Esophagus squamous epithelium (tissue), 5 donors: ENCODE measurements around the gene PSMG3. TPM values are rescaled to one million over a fixed set of nuclear protein-coding genes. Genes with fewer than 3 reads are reported as not detected.

Experiments
- DNase-seq: peaks from one replicate; lab custom pipeline; 2025; lab: John Stamatoyannopoulos, UW
- H3K27ac ChIP-seq, 4 donors: fragments of 200-600 bp; sonication (generic); one replicate each; pipeline ENCODE4 v1.5.1; 2016 to 2019; ENCODE audit warnings: mild to moderate bottlenecking in 1 of 4
- H3K27me3 ChIP-seq, 4 donors: fragments of 200-600 bp; sonication (generic); 1 replicate in 3 of 4; 2 replicates in 1 of 4; pipeline versions ENCODE4 v1.5.1 to v1.6.0; 2017 to 2021; ENCODE audit warnings: antibody characterized with exemption in 1 of 4
- H3K36me3 ChIP-seq, 3 donors: fragments of 200-600 bp; sonication (generic); one replicate each; pipeline ENCODE4 v1.5.1; 2016 to 2019
- H3K4me1 ChIP-seq, 3 donors: fragments of 200-600 bp; sonication (generic); one replicate each; pipeline ENCODE4 v1.5.1; 2017 to 2019
- H3K4me3 ChIP-seq, 4 donors: fragments of 200-600 bp; sonication (generic); 1 replicate in 3 of 4; 2 replicates in 1 of 4; pipeline ENCODE4 v1.5.1; 2016 to 2019; ENCODE audit warnings: mild to moderate bottlenecking in 2 of 4, moderate library complexity in 1 of 4
- H3K9me3 ChIP-seq, 3 donors: fragments of 200-600 bp; sonication (generic); one replicate each; pipeline ENCODE4 v1.5.1; 2016 to 2019
- POLR2A ChIP-seq, 4 donors: fragments of 450-650 bp; IDR thresholded peaks; one replicate each; pipeline ENCODE4 v1.6.1; 2017; ENCODE audit warnings: antibody characterized with exemption in 4 of 4, mild to moderate bottlenecking in 4 of 4, moderate library complexity in 3 of 4
- WGBS, 2 donors: methylation state at CpG; one replicate each; pipeline ENCODE4 v1.1.5; 2018; 5-methylcytosine and 5-hydroxymethylcytosine counted together
- intact Hi-C: fragments of 100-400 bp; cut with DNase I; formaldehyde crosslinking; loops from one replicate; pipeline ENCODE4 v1.15.0; 2022
- total RNA-seq, 4 donors: library from RNA; depleted of rRNA; stranded (reverse); fragments of >200 nt; gene quantifications; one replicate each; pipeline ENCODE4 v1.1.0, GENCODE V29; 2016
- TF ChIP-seq, protein P1 (sequence below), 6 experiments: fragments of 450-650 bp in 4 of 6; fragments of 200-600 bp in 2 of 6; sonication (generic) in 2 of 6; IDR thresholded peaks; one replicate each; pipeline ENCODE4 v1.5.1; 2016 to 2019; ENCODE audit warnings: antibody characterized with exemption in 6 of 6, mild to moderate bottlenecking in 4 of 6, moderate library complexity in 4 of 6
- donor health status: DM: yes; HTN: yes; CAD: no.

PSMG3 gene
- total RNA-seq, 4 donors from 2014 or later = 44.5 to 63.6 (median 47.4) TPM

DNA sequence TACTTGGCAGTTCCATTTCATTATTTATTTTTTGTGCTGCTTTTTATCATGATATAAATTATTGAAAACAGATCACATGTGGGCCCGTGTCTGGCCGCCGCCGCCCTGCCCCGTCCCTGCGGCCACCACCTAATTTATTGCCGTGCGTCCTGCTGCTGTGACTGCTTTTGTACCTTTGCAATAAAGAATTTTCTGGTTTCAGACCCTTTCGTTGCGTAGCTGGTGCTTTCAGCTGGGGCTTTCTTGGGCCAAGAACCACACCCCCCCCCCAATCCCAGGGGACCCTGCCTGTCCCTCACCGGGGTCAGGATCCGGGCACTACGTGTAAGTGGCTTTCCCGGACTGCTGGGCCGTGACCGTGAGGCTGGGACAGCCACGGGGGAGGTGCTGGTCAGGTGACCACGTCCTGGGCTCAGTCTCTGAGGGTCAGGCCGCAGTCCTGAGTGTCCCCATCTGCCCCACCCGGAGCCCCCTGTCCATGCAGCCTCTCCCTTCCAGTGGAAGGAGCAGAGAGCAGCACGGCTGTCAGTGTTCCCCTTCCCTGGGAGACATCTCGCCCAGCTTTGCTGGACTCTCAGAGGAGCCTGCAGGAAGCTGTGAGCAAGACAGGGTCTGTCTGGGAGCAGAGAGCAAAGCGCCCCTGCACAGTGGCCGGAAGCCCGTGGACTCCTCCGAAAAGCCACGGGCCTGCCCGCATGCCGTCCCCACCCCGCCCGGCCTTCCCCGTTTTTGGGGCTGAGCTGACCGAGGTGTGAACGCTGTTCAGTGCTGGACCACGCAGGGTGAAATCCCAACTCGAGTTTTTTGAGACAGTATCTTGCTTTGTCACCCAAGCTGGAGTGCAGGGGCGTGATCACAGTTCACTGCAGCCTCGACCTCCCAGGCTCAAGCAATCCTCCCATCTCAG, 26.7 kb downstream of the PSMG3 start:
- TF ChIP-seq POLR2A (IDR thresholded peaks at IDR 0.05) = no peak
- TF ChIP-seq, protein P1, sequence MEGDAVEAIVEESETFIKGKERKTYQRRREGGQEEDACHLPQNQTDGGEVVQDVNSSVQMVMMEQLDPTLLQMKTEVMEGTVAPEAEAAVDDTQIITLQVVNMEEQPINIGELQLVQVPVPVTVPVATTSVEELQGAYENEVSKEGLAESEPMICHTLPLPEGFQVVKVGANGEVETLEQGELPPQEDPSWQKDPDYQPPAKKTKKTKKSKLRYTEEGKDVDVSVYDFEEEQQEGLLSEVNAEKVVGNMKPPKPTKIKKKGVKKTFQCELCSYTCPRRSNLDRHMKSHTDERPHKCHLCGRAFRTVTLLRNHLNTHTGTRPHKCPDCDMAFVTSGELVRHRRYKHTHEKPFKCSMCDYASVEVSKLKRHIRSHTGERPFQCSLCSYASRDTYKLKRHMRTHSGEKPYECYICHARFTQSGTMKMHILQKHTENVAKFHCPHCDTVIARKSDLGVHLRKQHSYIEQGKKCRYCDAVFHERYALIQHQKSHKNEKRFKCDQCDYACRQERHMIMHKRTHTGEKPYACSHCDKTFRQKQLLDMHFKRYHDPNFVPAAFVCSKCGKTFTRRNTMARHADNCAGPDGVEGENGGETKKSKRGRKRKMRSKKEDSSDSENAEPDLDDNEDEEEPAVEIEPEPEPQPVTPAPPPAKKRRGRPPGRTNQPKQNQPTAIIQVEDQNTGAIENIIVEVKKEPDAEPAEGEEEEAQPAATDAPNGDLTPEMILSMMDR (IDR thresholded peaks at IDR 0.05) = no peak
- Histone ChIP-seq H3K27ac (peak overlapping the region; percentile 16 to 71 (median 58)), H3K4me1 (peaks cover 21 to 49% (median 21%) of the 10 kb centered on the region in 3 donors), H3K36me3 (peaks cover 24 to 97% (median 27%) of the 10 kb centered on the region in 3 donors), H3K9me3 (no peaks in the 10 kb centered on the region), H3K4me3 (no peak overlapping the region), H3K27me3 (no peaks in the 10 kb centered on the region)
- no peak for DNase-seq
- 82 to 89% methylated on average over 12 to 16 of the region's 38 CpGs for WGBS, 2 donors
- intact Hi-C loops = no loop called here

DNA sequence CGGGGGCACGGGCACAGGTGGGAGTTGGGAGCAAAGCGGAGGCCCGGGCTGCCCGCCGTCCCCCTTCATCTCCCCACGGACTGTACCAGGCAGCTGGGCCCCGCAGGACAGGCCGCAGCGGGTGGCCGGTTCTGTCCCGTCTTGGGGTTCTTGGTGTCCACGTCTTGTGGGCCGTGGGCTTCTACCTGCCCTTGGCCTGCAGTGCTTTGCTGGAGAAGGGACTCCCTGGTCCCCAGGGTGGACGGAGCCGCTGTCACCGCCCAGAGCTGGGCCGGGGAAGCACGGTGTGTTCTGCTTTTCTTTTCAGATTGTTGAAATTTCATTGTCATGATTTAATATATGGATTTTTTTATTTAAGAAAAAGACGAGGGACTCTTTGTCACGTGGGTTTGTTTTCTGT, 27.5 kb downstream of the PSMG3 start:
- 86 to 88% methylated on average over 7 to 18 of the region's 21 CpGs for WGBS, 2 donors
- H3K4me1 ChIP-seq = peaks cover 29 to 57% (median 29%) of the 10 kb centered on the region in 3 donors
- TF ChIP-seq, protein P1 (IDR thresholded peaks at IDR 0.05) = no peak
- no peak for TF ChIP-seq POLR2A (IDR thresholded peaks at IDR 0.05)
- H3K4me3 ChIP-seq = no peak overlapping the region
- H3K27ac ChIP-seq = no peak overlapping the region
- no peak for DNase-seq
- H3K36me3 ChIP-seq = peaks cover 24 to 89% (median 27%) of the 10 kb centered on the region in 3 donors
- H3K27me3 ChIP-seq = no peaks in the 10 kb centered on the region
- intact Hi-C loops = no loop called here
- no peaks in the 10 kb centered on the region for H3K9me3 ChIP-seq

DNA sequence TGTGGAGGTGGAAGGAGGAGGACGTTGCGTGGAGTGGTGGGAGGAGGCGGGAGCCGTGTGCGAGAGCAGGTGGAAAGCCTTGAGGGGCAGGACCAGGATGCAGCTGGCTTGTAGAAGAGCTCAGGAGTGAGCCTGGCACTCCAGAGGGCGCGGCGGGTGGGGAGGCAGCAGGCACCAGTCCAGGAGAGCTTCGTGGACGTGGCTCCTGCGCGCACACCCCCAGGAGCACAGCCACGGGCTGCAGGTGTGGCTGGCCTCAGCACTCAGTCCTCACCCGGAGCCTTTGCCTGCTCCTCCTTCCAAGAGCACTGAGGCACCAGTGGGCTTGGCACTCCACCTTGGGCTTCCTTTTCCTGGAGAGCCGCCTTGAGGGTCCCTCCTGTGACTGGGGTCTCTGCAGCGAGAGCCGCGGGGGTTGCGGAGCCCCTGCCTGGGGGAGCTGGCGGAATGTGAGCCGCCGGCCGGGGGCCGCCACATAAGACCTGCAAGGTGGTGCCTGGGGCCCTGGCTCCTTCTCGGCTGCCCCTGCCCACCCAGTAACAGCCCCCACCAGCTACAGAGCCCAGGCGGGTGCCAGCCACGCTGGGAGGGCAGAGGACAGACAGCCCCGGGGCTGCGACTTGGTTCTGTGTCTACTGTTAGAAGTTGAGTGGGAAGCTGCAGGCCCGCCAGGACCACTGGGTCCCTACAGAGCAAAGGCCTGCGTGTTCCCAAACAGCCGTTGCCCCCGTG, 28.2 kb downstream of the PSMG3 start:
- Histone ChIP-seq H3K27ac (no peak overlapping the region), H3K4me3 (no peak overlapping the region), H3K9me3 (no peaks in the 10 kb centered on the region), H3K36me3 (peaks cover 24 to 82% (median 27%) of the 10 kb centered on the region in 3 donors), H3K27me3 (no peaks in the 10 kb centered on the region), H3K4me1 (peaks cover 34 to 62% (median 36%) of the 10 kb centered on the region in 3 donors)
- DNase-seq = no peak
- WGBS, 2 donors = 80 to 82% methylated on average over 15 to 17 of the region's 33 CpGs
- intact Hi-C loops = no loop called here
- TF ChIP-seq POLR2A (IDR thresholded peaks at IDR 0.05) = no peak
- TF ChIP-seq, protein P1 (IDR thresholded peaks at IDR 0.05) = no peak

DNA sequence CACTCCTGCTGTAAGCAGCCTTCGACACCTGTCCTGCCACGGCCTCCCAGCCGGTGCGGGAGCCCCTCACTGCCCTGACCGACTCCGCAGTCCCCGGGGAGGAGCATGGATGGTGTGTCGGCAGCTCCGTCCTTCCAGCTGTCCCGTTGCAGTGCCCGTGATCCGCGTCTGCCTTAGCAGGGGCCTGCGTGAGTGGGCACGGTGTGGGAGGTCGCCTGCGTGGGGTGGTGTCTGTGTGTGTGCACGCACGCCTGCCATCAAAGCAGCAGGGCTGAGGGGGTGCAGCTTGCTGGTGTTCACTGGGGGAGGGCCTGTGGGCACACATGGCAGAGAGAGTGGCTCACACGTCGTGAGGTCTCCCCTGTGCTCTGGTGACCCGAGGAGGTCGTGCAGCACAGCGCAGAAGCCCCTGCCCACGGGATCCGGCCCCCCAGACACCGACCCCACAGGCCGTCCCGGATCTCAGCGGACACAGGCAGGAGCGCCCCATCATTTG, 29.0 kb downstream of the PSMG3 start:
- intact Hi-C loops = no loop called here
- peaks cover 27 to 80% (median 28%) of the 10 kb centered on the region in 3 donors for H3K36me3 ChIP-seq
- H3K27ac ChIP-seq = no peak overlapping the region
- no peaks in the 10 kb centered on the region for H3K27me3 ChIP-seq
- H3K4me1 ChIP-seq = peaks cover 36 to 62% (median 43%) of the 10 kb centered on the region in 3 donors
- TF ChIP-seq, protein P1 (IDR thresholded peaks at IDR 0.05) = no peak
- no peak for TF ChIP-seq POLR2A (IDR thresholded peaks at IDR 0.05)
- WGBS, 2 donors = no CpG with 5 or more reads among the region's 31 CpGs
- H3K9me3 ChIP-seq = no peaks in the 10 kb centered on the region
- DNase-seq = no peak
- no peak overlapping the region for H3K4me3 ChIP-seq
